Measurements from ENCODE around the gene CHCHD10. TPM values are rescaled to one million over a fixed set of nuclear protein-coding genes. Genes with fewer than 3 reads are reported as not detected.
A peak's percentile ranks its signal among the peaks of the same experiment; 100 is the strongest.

The CHCHD10 gene
- total and polyA plus RNA-seq, 10 of the 15 experiments (the other 5 are each of a cell fraction or from before 2014, with no cell fraction given), result 13.2 to 241 (median 128) TPM

- Histone ChIP-seq H3K4me2 (ENCODE audit: control insufficient read depth, insufficient read depth) (peak overlapping the region; percentile 78), H3K9ac (ENCODE audit: control insufficient read depth, insufficient read depth, low read length) (peak overlapping the region; percentile 99), H3K4me3 (peak overlapping the region; percentile 73), H3K27me3 (replicated peaks in 1 of 2; ENCODE audit: control insufficient read depth in 2 of 2, insufficient read depth in 2 of 2, low read length in 1 of 2) (no peaks in the 10 kb centered on the region), H3K36me3 (ENCODE audit: control insufficient read depth in 2 of 2, insufficient read depth in 2 of 2, low read length in 1 of 2) (peaks cover 8 to 14% of the 10 kb centered on the region in 2 experiments; a peak in 3 of 4 replicates), H3K4me1 (ENCODE audit: control insufficient read depth, insufficient read depth, low read length) (peaks cover 11% of the 10 kb centered on the region), H3K27ac (ENCODE audit: control insufficient read depth, insufficient read depth) (peak overlapping the region; percentile 98), H3K79me2 (ENCODE audit: control insufficient read depth, insufficient read depth, low read length) (peaks cover 50% of the 10 kb centered on the region), H4K20me1 (ENCODE audit: control insufficient read depth, insufficient read depth) (0 out of 2 replicates have a peak, but pooled peaks cover 4% of the 10 kb centered on the region), H3K9me3 (replicated peaks; ENCODE audit: control insufficient read depth, insufficient read depth, low read length) (no peaks in the 10 kb centered on the region), H2AFZ (ENCODE audit: control insufficient read depth, low read depth, low read length) (no peak overlapping the region)
- DNase-seq (ENCODE audit: low read depth, low spot score), result no peak
- 35% methylated on average over 3 of the region's 3 CpGs for WGBS (ENCODE audit: insufficient coverage, insufficient replicate concordance, low lambda C conversion rate, missing lambda C conversion rate)
- no peak for ATAC-seq
- in situ Hi-C loops (cut with MboI), result no loop called here
- RAD21 ChIA-PET (ENCODE audit: unreplicated experiment), result interaction anchor here (0.6 kb wide), 1 partner anchor 62 kb away, joined by 3 read pairs; no protein-coding TSS in a partner anchor
- BruUV-seq (replicated peaks), result TSS peak; percentile 67
- intact Hi-C loops (cut with micrococcal nuclease; ENCODE audit: unreplicated experiment), result loop anchor here (2.0 kb wide), 1 partner anchor 17 kb away; no protein-coding TSS in a partner anchor
- POLR2A ChIA-PET, result interaction anchor here (0.7 to 2.5 kb wide), 4 partner anchors 13 to 58 kb away, joined by 3 to 14 read pairs (median 6); partner anchors contain the start of gene CHCHD10
- SMC1A ChIA-PET (ENCODE audit: uncharacterized antibody, unreplicated experiment), result interaction anchor here (1.0 to 2.5 kb wide), 7 partner anchors 10 to 69 kb away, joined by 3 to 13 read pairs (median 4); partner anchors contain the start of gene SLC2A11
- no peak for FAIRE-seq
- CTCF ChIA-PET, result interaction anchor here (0.9 to 2.8 kb wide), 5 partner anchors 11 to 58 kb away, joined by 3 to 11 read pairs (median 3); no protein-coding TSS in a partner anchor
- TF ChIP-seq, protein P1, sequence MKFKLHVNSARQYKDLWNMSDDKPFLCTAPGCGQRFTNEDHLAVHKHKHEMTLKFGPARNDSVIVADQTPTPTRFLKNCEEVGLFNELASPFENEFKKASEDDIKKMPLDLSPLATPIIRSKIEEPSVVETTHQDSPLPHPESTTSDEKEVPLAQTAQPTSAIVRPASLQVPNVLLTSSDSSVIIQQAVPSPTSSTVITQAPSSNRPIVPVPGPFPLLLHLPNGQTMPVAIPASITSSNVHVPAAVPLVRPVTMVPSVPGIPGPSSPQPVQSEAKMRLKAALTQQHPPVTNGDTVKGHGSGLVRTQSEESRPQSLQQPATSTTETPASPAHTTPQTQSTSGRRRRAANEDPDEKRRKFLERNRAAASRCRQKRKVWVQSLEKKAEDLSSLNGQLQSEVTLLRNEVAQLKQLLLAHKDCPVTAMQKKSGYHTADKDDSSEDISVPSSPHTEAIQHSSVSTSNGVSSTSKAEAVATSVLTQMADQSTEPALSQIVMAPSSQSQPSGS (IDR thresholded peaks at IDR 0.05; ENCODE audit: low read length), result no peak
- TF ChIP-seq ZSCAN29 (IDR thresholded peaks at IDR 0.05) (no peak), BCLAF1 (IDR thresholded peaks at IDR 0.05) (no peak), IKZF1 (conservative IDR thresholded peaks at IDR 0.05) (no peak), MTA3 (IDR thresholded peaks at IDR 0.05; ENCODE audit: borderline replicate concordance, low read length) (no peak), ZNF592 (IDR thresholded peaks at IDR 0.05) (no peak), LARP7 (IDR thresholded peaks at IDR 0.05) (no peak), CBX5 (IDR thresholded peaks at IDR 0.05; ENCODE audit: low read depth) (no peak), HSF1 (IDR thresholded peaks at IDR 0.05; ENCODE audit: low read depth, low read length) (no peak), RUNX3 (IDR thresholded peaks at IDR 0.05; ENCODE audit: low read length) (no peak), CHD2 (IDR thresholded peaks at IDR 0.05; ENCODE audit: borderline replicate concordance, low read depth, low read length) (no peak)
- TF ChIP-seq, protein P2, sequence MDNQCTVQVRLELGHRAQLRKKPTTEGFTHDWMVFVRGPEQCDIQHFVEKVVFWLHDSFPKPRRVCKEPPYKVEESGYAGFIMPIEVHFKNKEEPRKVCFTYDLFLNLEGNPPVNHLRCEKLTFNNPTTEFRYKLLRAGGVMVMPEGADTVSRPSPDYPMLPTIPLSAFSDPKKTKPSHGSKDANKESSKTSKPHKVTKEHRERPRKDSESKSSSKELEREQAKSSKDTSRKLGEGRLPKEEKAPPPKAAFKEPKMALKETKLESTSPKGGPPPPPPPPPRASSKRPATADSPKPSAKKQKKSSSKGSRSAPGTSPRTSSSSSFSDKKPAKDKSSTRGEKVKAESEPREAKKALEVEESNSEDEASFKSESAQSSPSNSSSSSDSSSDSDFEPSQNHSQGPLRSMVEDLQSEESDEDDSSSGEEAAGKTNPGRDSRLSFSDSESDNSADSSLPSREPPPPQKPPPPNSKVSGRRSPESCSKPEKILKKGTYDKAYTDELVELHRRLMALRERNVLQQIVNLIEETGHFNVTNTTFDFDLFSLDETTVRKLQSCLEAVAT (IDR thresholded peaks at IDR 0.05), result no peak
Measured at GRCh38 chr22:23787910-23788309, 20.1 kb upstream of the CHCHD10 start.

Measured in GM12878 (cell line).